GM23338 (cell line): ENCODE data around the gene C3orf49. TPM values are rescaled to one million over a fixed set of nuclear protein-coding genes. Genes with fewer than 3 reads are reported as not detected.

Experiments used
- ATAC-seq: fragments of 200-7000 bp; cut with Tn5 transposase; 3 replicates; pipeline ENCODE4 v1.9.1; 2020
- DNase-seq: peaks from one replicate; pipeline ENCODE4 v3.0.0-alpha.2; 2015; ENCODE audit warnings: low spot score
- H2AFZ ChIP-seq: fragments of 200-600 bp; sonication (generic); 2 replicates; pipeline ENCODE4 v1.8.0; 2016; ENCODE audit warnings: antibody characterized with exemption, mild to moderate bottlenecking, moderate library complexity
- H3F3A ChIP-seq: fragments of 200-600 bp; sonication (generic); replicated peaks from 2 replicates; pipeline ENCODE4 v1.8.0; 2017; ENCODE audit warnings: antibody characterized with exemption, mixed run types, low read depth
- H3K27ac ChIP-seq: fragments of 200-600 bp; sonication (generic); 2 replicates; pipeline ENCODE4 v1.6.1; 2016; ENCODE audit warnings: low read depth
- H3K27me3 ChIP-seq: fragments of 200-600 bp; sonication (generic); 2 replicates; pipeline ENCODE4 v1.8.0; 2016; ENCODE audit warnings: mild to moderate bottlenecking, mixed run types, moderate library complexity; ENCODE audit not compliant: insufficient read depth
- H3K36me3 ChIP-seq: fragments of 200-600 bp; sonication (generic); 2 replicates; pipeline ENCODE4 v1.8.0; 2016; ENCODE audit warnings: mild to moderate bottlenecking; ENCODE audit not compliant: insufficient read depth
- H3K4me1 ChIP-seq: fragments of 200-600 bp; sonication (generic); 2 replicates; pipeline ENCODE4 v1.8.0; 2016; ENCODE audit warnings: mild to moderate bottlenecking, moderate library complexity; ENCODE audit not compliant: insufficient read depth
- H3K4me2 ChIP-seq: fragments of 200-600 bp; sonication (generic); 2 replicates; pipeline ENCODE4 v1.7.1; 2017; ENCODE audit warnings: mixed run types
- H3K4me3 ChIP-seq: fragments of 200-600 bp; sonication (generic); 2 replicates; pipeline ENCODE4 v1.6.1; 2016; ENCODE audit warnings: mixed run types
- H3K79me2 ChIP-seq: fragments of 200-600 bp; sonication (generic); replicated peaks from 2 replicates; pipeline ENCODE4 v1.8.0; 2017; ENCODE audit warnings: mild to moderate bottlenecking; ENCODE audit not compliant: insufficient read depth
- H3K9me2 ChIP-seq: fragments of 200-600 bp; sonication (generic); 2 replicates; pipeline ENCODE4 v1.8.0; 2017; ENCODE audit not compliant: insufficient read depth
- H4K20me1 ChIP-seq: fragments of 200-600 bp; sonication (generic); replicated peaks from 2 replicates; pipeline ENCODE4 v1.8.0; 2017; ENCODE audit warnings: mild to moderate bottlenecking; ENCODE audit not compliant: insufficient read depth
- H3K27ac Mint-ChIP-seq: 2 replicates; pipeline ENCODE4 v1.8.0; 2020; ENCODE audit warnings: inconsistent platforms, mild to moderate bottlenecking, moderate library complexity, mixed read lengths
- H3K27me3 Mint-ChIP-seq: 3 replicates; pipeline ENCODE4 v1.8.0; 2022; ENCODE audit warnings: low read depth, mild to moderate bottlenecking, moderate library complexity, mixed read lengths, inconsistent platforms; ENCODE audit not compliant: insufficient read depth, poor library complexity
- H3K36me3 Mint-ChIP-seq: 3 replicates; pipeline ENCODE4 v1.8.0; 2021; ENCODE audit warnings: low read depth, mild to moderate bottlenecking, inconsistent platforms, moderate library complexity, mixed read lengths
- H3K4me1 Mint-ChIP-seq: 3 replicates; pipeline ENCODE4 v1.8.0; 2020; ENCODE audit warnings: mild to moderate bottlenecking, inconsistent platforms, mixed read lengths
- H3K4me3 Mint-ChIP-seq: 3 replicates; pipeline ENCODE4 v1.8.0; 2021; ENCODE audit warnings: moderate library complexity, mild to moderate bottlenecking, inconsistent platforms, mixed read lengths
- H3K9me3 Mint-ChIP-seq: 3 replicates; pipeline ENCODE4 v1.8.0; 2020; ENCODE audit warnings: moderate library complexity, mild to moderate bottlenecking, inconsistent platforms, mixed read lengths
- CREB1 ChIP-seq: fragments of 250-450 bp; sonication (Bioruptor Pico); IDR thresholded peaks from 2 replicates; pipeline ENCODE4 v1.5.0; 2020; ENCODE audit warnings: low read depth, mild to moderate bottlenecking, moderate library complexity
- CTCF ChIP-seq, 2 experiments: fragments of 200-600 bp in 1 of 2; sonication (generic) in 1 of 2; conservative IDR thresholded peaks; 2 replicates each; pipeline versions ENCODE4 v1.5.1 to v1.6.1; 2016 to 2017; ENCODE audit warnings: antibody characterized with exemption in 2 of 2, low read depth in 2 of 2, mild to moderate bottlenecking in 2 of 2, moderate library complexity in 1 of 2
- ETS1 ChIP-seq: IDR thresholded peaks from 2 replicates; pipeline ENCODE4 v1.6.1; 2016; ENCODE audit warnings: antibody characterized with exemption
- EZH2 ChIP-seq: fragments of 200-600 bp; sonication (generic); IDR thresholded peaks from one replicate; pipeline ENCODE4 v1.8.0; 2017; ENCODE audit warnings: antibody characterized with exemption, mild to moderate bottlenecking, low read depth; ENCODE audit not compliant: unreplicated experiment
- EZH2phosphoT487 ChIP-seq: fragments of 200-600 bp; sonication (generic); IDR thresholded peaks from one replicate; pipeline ENCODE4 v1.8.1; 2018; ENCODE audit warnings: antibody characterized with exemption; ENCODE audit not compliant: unreplicated experiment
- JUNB ChIP-seq: IDR thresholded peaks from one replicate; pipeline ENCODE4 v1.6.1; 2016; ENCODE audit warnings: antibody characterized with exemption; ENCODE audit not compliant: unreplicated experiment
- NANOG ChIP-seq: IDR thresholded peaks from 2 replicates; pipeline ENCODE4 v1.6.1; 2016; ENCODE audit warnings: antibody characterized with exemption, borderline replicate concordance
- POLR2AphosphoS5 ChIP-seq: IDR thresholded peaks from 2 replicates; pipeline ENCODE4 v1.6.1; 2016; ENCODE audit warnings: antibody characterized with exemption, low read depth
- REST ChIP-seq: IDR thresholded peaks from one replicate; pipeline ENCODE4 v1.6.1; 2018; ENCODE audit warnings: antibody characterized with exemption; ENCODE audit not compliant: unreplicated experiment
- ZNF114 ChIP-seq: fragments of 250-450 bp; sonication (Bioruptor Pico); IDR thresholded peaks from 2 replicates; pipeline ENCODE4 v1.5.0; 2020; ENCODE audit warnings: mild to moderate bottlenecking, moderate library complexity
- ZNF331 ChIP-seq: fragments of 250-450 bp; sonication (Bioruptor Pico); IDR thresholded peaks from 2 replicates; pipeline ENCODE4 v1.5.0; 2020; ENCODE audit warnings: low read depth, mild to moderate bottlenecking, moderate library complexity
- ZNF462 ChIP-seq: fragments of 250-450 bp; sonication (Bioruptor Pico); IDR thresholded peaks from 2 replicates; pipeline ENCODE4 v1.5.0; 2020; ENCODE audit warnings: mild to moderate bottlenecking, moderate library complexity
- polyA plus RNA-seq: library from polyadenylated mRNA; unstranded; fragments of >200 nt; fragmentation: Nextera tagmentation; extraction: Ambion mirVana; gene quantifications from 2 replicates; pipeline ENCODE4 v1.2.1, GENCODE V29; 2016
- total RNA-seq: library from RNA; depleted of rRNA; stranded (reverse); fragments of >200 nt; shearing (Covaris generic); gene quantifications from 2 replicates; pipeline ENCODE4 v1.2.3, GENCODE V29; 2014

Gene C3orf49
- total and polyA plus RNA-seq, 2 experiments from 2014 or later, result 0.23 TPM; not detected in 1

GRCh38 chr3:63814237-63814636 lies 4.9 kb upstream of the C3orf49 start (continued):
- TF ChIP-seq ETS1 (no peak), CTCF (conservative IDR thresholded peaks at IDR 0.05; ENCODE audit: low read depth in 2 of 2) (no peak), NANOG (no peak), JUNB (no peak), POLR2AphosphoS5 (no peak)

GRCh38 chr3:63817225-63817624 lies 1.9 kb upstream of the C3orf49 start:
- Histone ChIP-seq H3F3A (no peaks in the 10 kb centered on the region), H3K4me2 (no peak overlapping the region), H4K20me1 (no peaks in the 10 kb centered on the region), H3K4me3 (no peak overlapping the region), H3K9me2 (no peaks in the 10 kb centered on the region), H3K27ac (no peak overlapping the region), H3K4me1 (no peaks in the 10 kb centered on the region), H3K27me3 (no peaks in the 10 kb centered on the region), H3K36me3 (no peaks in the 10 kb centered on the region), H2AFZ (no peak overlapping the region), H3K79me2 (no peaks in the 10 kb centered on the region)
- Mint-ChIP-seq H3K27ac (no peak overlapping the region), H3K9me3 (no peaks in the 10 kb centered on the region), H3K4me1 (peaks cover 20% of the 10 kb centered on the region), H3K36me3 (no peaks in the 10 kb centered on the region), H3K27me3 (no peaks in the 10 kb centered on the region), H3K4me3 (no peak overlapping the region)
- no peak for DNase-seq
- ATAC-seq, result no peak
- TF ChIP-seq ETS1 (no peak), POLR2AphosphoS5 (no peak), EZH2 (no peak), ZNF114 (no peak), REST (no peak), ZNF462 (CRISPR knock-in tag) (no peak), ZNF331 (no peak), CREB1 (no peak), EZH2phosphoT487 (no peak), JUNB (no peak)
